Liver (tissue), 3 donors: Measurements from ENCODE around the gene SIRPD.

Experiments used
- ATF3 ChIP-seq: IDR thresholded peaks from 2 replicates; pipeline ENCODE4 v1.6.1; 2016; ENCODE audit warnings: antibody characterized with exemption
- CTCF ChIP-seq: fragments of 150-350 bp; IDR thresholded peaks from 2 replicates; pipeline ENCODE4 v1.5.1; 2017; ENCODE audit warnings: improper control_type of control experiment, low read depth, low read length; ENCODE audit not compliant: missing input control
- EGR1 ChIP-seq, 2 donors: IDR thresholded peaks; 2 replicates each; pipeline ENCODE4 v1.6.1; 2016 to 2018; ENCODE audit warnings: antibody characterized with exemption in 2 of 2, low read depth in 2 of 2
- GABPA ChIP-seq, 2 donors: IDR thresholded peaks in 1 of 2; conservative IDR thresholded peaks in 1 of 2; 2 replicates each; pipeline ENCODE4 v1.6.1; 2016; ENCODE audit warnings: antibody characterized with exemption in 2 of 2, mild to moderate bottlenecking in 1 of 2, moderate library complexity in 1 of 2
- JUND ChIP-seq, 2 donors: IDR thresholded peaks; 2 replicates each; pipeline ENCODE4 v1.6.1; 2016; ENCODE audit warnings: antibody characterized with exemption in 2 of 2
- MAX ChIP-seq: IDR thresholded peaks from 2 replicates; pipeline ENCODE4 v1.6.1; 2016; ENCODE audit warnings: antibody characterized with exemption
- RAD21 ChIP-seq, 2 donors: IDR thresholded peaks; 2 replicates each; pipeline ENCODE4 v1.6.1; 2016; ENCODE audit warnings: antibody characterized with exemption in 2 of 2, mild to moderate bottlenecking in 2 of 2
- SP1 ChIP-seq: IDR thresholded peaks from 2 replicates; pipeline ENCODE4 v1.6.1; 2018; ENCODE audit warnings: antibody characterized with exemption, mild to moderate bottlenecking
- TAF1 ChIP-seq: conservative IDR thresholded peaks from 2 replicates; pipeline ENCODE4 v1.6.1; 2016; ENCODE audit warnings: antibody characterized with exemption, mild to moderate bottlenecking
- YY1 ChIP-seq: IDR thresholded peaks from 2 replicates; pipeline ENCODE4 v1.6.1; 2016; ENCODE audit warnings: antibody characterized with exemption, mild to moderate bottlenecking
- TF ChIP-seq, protein P1 (sequence below): IDR thresholded peaks from 2 replicates; pipeline ENCODE4 v1.6.1; 2016; ENCODE audit warnings: antibody characterized with exemption, mild to moderate bottlenecking
- donor health status: healthy.
- donor health status: healthy.

DNA sequence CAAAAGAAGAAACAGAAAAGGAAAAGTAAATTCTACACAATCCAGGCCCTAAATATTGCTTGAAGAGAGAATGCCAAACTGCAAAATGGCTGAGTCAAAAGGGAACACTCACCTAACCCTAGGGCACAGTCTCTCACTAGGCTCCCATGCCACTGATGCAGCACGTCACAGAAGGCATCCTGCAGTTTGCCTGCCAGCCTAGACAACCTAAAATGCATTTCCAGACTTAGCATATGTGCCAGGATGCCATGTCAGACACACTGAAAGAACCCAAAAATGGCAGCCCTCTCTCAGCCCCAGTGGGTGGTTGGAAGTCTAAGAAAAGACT lies 10.6 kb upstream of the SIRPD start:
- no peak for TF ChIP-seq CTCF
- no peak for TF ChIP-seq RAD21 (IDR thresholded peaks at IDR 0.05)
- TF ChIP-seq YY1: no peak
- TF ChIP-seq GABPA (IDR thresholded peaks at IDR 0.05 in 1 of 2, conservative IDR thresholded peaks at IDR 0.05 in 1 of 2): no peak
- no peak for TF ChIP-seq TAF1
- no peak for TF ChIP-seq JUND (IDR thresholded peaks at IDR 0.05)
- TF ChIP-seq, protein P1, sequence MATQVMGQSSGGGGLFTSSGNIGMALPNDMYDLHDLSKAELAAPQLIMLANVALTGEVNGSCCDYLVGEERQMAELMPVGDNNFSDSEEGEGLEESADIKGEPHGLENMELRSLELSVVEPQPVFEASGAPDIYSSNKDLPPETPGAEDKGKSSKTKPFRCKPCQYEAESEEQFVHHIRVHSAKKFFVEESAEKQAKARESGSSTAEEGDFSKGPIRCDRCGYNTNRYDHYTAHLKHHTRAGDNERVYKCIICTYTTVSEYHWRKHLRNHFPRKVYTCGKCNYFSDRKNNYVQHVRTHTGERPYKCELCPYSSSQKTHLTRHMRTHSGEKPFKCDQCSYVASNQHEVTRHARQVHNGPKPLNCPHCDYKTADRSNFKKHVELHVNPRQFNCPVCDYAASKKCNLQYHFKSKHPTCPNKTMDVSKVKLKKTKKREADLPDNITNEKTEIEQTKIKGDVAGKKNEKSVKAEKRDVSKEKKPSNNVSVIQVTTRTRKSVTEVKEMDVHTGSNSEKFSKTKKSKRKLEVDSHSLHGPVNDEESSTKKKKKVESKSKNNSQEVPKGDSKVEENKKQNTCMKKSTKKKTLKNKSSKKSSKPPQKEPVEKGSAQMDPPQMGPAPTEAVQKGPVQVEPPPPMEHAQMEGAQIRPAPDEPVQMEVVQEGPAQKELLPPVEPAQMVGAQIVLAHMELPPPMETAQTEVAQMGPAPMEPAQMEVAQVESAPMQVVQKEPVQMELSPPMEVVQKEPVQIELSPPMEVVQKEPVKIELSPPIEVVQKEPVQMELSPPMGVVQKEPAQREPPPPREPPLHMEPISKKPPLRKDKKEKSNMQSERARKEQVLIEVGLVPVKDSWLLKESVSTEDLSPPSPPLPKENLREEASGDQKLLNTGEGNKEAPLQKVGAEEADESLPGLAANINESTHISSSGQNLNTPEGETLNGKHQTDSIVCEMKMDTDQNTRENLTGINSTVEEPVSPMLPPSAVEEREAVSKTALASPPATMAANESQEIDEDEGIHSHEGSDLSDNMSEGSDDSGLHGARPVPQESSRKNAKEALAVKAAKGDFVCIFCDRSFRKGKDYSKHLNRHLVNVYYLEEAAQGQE: no peak
- TF ChIP-seq SP1: no peak
- TF ChIP-seq EGR1 (IDR thresholded peaks at IDR 0.05; ENCODE audit: low read depth in 2 of 2): no peak
- TF ChIP-seq MAX: no peak
- TF ChIP-seq ATF3: no peak
